Endothelial cell of umbilical vein (primary cell): ENCODE results near the gene BRCA1. TPM values are rescaled to one million over a fixed set of nuclear protein-coding genes. Genes with fewer than 3 reads are reported as not detected.

ENCODE experiments used
- BruUV-seq: library from RNA; stranded (reverse); fragments of 400-500 nt; replicated peaks from 2 replicates; lab custom pipeline; 2021; lab: Mats Ljungman, UMichigan
- CTCF ChIA-PET: fragments of 300-600, 350-600 bp; sonication (Branson Sonifier 250); formaldehyde crosslinking; loops from one replicate; lab custom pipeline; 2021; ENCODE audit warnings: antibody characterized with exemption, inconsistent platforms; lab: Charles Lee
- POLR2A ChIA-PET: fragments of 300-600, 350-600 bp; sonication (Branson Sonifier 250); formaldehyde crosslinking; loops from one replicate; lab custom pipeline; 2021; ENCODE audit warnings: antibody characterized with exemption, inconsistent platforms; lab: Charles Lee
- DNase-seq: peaks from one replicate; pipeline ENCODE4 v3.0.0-alpha.2; 2011; ENCODE audit warnings: low read depth, low spot score
- FAIRE-seq: peaks from 2 replicates; lab custom pipeline; 2011; peaks lifted over from hg19 to GRCh38; lab: Jason Lieb, UNC
- H2AFZ ChIP-seq: 2 replicates; pipeline ENCODE4 v1.6.0; 2012; ENCODE audit warnings: low read depth, low read length, control low read depth, inconsistent platforms
- H3K27ac ChIP-seq: 2 replicates; pipeline ENCODE4 v1.5.1; 2011; ENCODE audit warnings: low read depth, mild to moderate bottlenecking, control low read depth, low read length, moderate library complexity; ENCODE audit not compliant: insufficient read depth
- H3K27me3 ChIP-seq, 2 experiments: 2 replicates each; pipeline versions ENCODE4 v1.6.0 to v1.6.1; 2011; ENCODE audit warnings: low read length in 2 of 2, mixed read lengths in 1 of 2; ENCODE audit not compliant: control insufficient read depth in 2 of 2, insufficient read depth in 2 of 2
- H3K36me3 ChIP-seq, 2 experiments: 2 replicates in 1 of 2; 3 replicates in 1 of 2; pipeline ENCODE4 v1.5.1; 2011; ENCODE audit warnings: low read length in 2 of 2, mild to moderate bottlenecking in 1 of 2, moderate library complexity in 1 of 2; ENCODE audit not compliant: control insufficient read depth in 2 of 2, insufficient read depth in 2 of 2; ENCODE audit errors: extremely low read depth in 1 of 2
- H3K4me1 ChIP-seq: 3 replicates; pipeline ENCODE4 v1.5.1; 2011; ENCODE audit warnings: mild to moderate bottlenecking, low read length; ENCODE audit not compliant: control insufficient read depth, insufficient read depth; ENCODE audit errors: extremely low read depth
- H3K4me2 ChIP-seq: 2 replicates; pipeline ENCODE4 v1.6.1; 2011; ENCODE audit warnings: low read length, control low read depth, mixed read lengths; ENCODE audit not compliant: insufficient read depth
- H3K4me3 ChIP-seq, 3 experiments: fragments of 200-600 bp in 1 of 3; sonication (generic), shearing (Covaris generic) in 1 of 3; replicated peaks in 1 of 3; 2 replicates each; pipeline ENCODE4 v1.5.1; 2011 to 2016; ENCODE audit warnings: control low read depth in 3 of 3, low read length in 3 of 3, mild to moderate bottlenecking in 2 of 3, inconsistent platforms in 1 of 3, low read depth in 1 of 3, moderate library complexity in 1 of 3; ENCODE audit not compliant: insufficient read depth in 1 of 3
- H3K79me2 ChIP-seq: 2 replicates; pipeline ENCODE4 v1.6.0; 2012; ENCODE audit warnings: low read length, inconsistent platforms; ENCODE audit not compliant: control insufficient read depth, insufficient read depth
- H3K9ac ChIP-seq: replicated peaks from 2 replicates; pipeline ENCODE3; 2011; ENCODE audit warnings: low read length, control low read depth; ENCODE audit not compliant: insufficient read depth; ENCODE audit errors: extremely low read depth
- H3K9me1 ChIP-seq: replicated peaks from 3 replicates; pipeline ENCODE4 v1.6.0; 2011; ENCODE audit warnings: mild to moderate bottlenecking, low read length; ENCODE audit not compliant: control insufficient read depth, insufficient read depth; ENCODE audit errors: extremely low read depth
- H3K9me3 ChIP-seq: replicated peaks from 2 replicates; pipeline ENCODE4 v1.5.1; 2012; ENCODE audit warnings: low read length, inconsistent platforms; ENCODE audit not compliant: control insufficient read depth, insufficient read depth
- H4K20me1 ChIP-seq: replicated peaks from 2 replicates; pipeline ENCODE3; 2011; ENCODE audit warnings: mild to moderate bottlenecking, low read length; ENCODE audit not compliant: control insufficient read depth, insufficient read depth; ENCODE audit errors: extremely low read depth
- CTCF ChIP-seq, 2 donors: IDR thresholded peaks; 1 replicate in 1 of 2; 2 replicates in 1 of 2; pipeline ENCODE4 v1.5.1; 2011; ENCODE audit warnings: low read length in 2 of 2, mild to moderate bottlenecking in 2 of 2, moderate library complexity in 2 of 2, control low read depth in 1 of 2, inconsistent platforms in 1 of 2, low read depth in 1 of 2; ENCODE audit not compliant: insufficient read depth in 1 of 2; ENCODE audit errors: extremely low read depth in 1 of 2
- EZH2 ChIP-seq: IDR thresholded peaks from 2 replicates; pipeline ENCODE4 v1.6.1; 2012; ENCODE audit warnings: borderline replicate concordance, low read depth, mild to moderate bottlenecking, moderate library complexity, low read length, inconsistent platforms; ENCODE audit not compliant: severe bottlenecking
- FOS ChIP-seq: IDR thresholded peaks from 2 replicates; pipeline ENCODE4 v1.6.1; 2011; ENCODE audit warnings: mild to moderate bottlenecking, low read length, moderate library complexity, borderline replicate concordance; ENCODE audit not compliant: insufficient read depth
- GATA2 ChIP-seq: IDR thresholded peaks from 2 replicates; pipeline ENCODE4 v1.7.0; 2011; ENCODE audit warnings: low read depth, mild to moderate bottlenecking, moderate library complexity, mixed read lengths, low read length; ENCODE audit not compliant: insufficient read length, insufficient read depth
- JUN ChIP-seq: IDR thresholded peaks from 2 replicates; pipeline ENCODE4 v1.6.1; 2011; ENCODE audit warnings: borderline replicate concordance, low read depth; ENCODE audit not compliant: insufficient read length, insufficient read depth
- MYC ChIP-seq: IDR thresholded peaks from one replicate; pipeline ENCODE4 v1.6.1; 2011; ENCODE audit warnings: mild to moderate bottlenecking, low read depth, low read length
- POLR2A ChIP-seq: IDR thresholded peaks from 2 replicates; pipeline ENCODE4 v1.6.1; 2012; ENCODE audit warnings: low read depth, mild to moderate bottlenecking, control low read depth, low read length
- POLR2AphosphoS5 ChIP-seq: IDR thresholded peaks from 2 replicates; pipeline ENCODE4 v1.6.1; 2012; ENCODE audit warnings: low read depth, mild to moderate bottlenecking, control low read depth, low read length, moderate library complexity; ENCODE audit not compliant: insufficient read depth
- dilution Hi-C: fragments of 300-500 bp; cut with MboI; formaldehyde crosslinking; loops from one replicate; pipeline ENCODE4 v1.15.0; 2019; ENCODE audit warnings: low sequenced_read_pairs; ENCODE audit not compliant: extremely low pct_ligation_motif_present
- intact Hi-C: fragments of 100-400 bp; cut with micrococcal nuclease; formaldehyde crosslinking; loops from one replicate; pipeline ENCODE4 v1.10.0; 2022
- polyA plus RNA-seq, 4 experiments: library from polyadenylated mRNA; depleted of rRNA in 3 of 4; stranded (reverse) in 3 of 4; unstranded in 1 of 4; fragments of >200 nt; gene quantifications; 2 replicates each; pipeline versions ENCODE4 v1.2.1 to v1.2.3, GENCODE V29; 2011 to 2012; ENCODE audit warnings: missing spikeins in 1 of 4
- total RNA-seq: library from RNA; stranded (reverse); gene quantifications from 2 replicates; pipeline ENCODE4 v1.2.3, GENCODE V29; 2021
- TF ChIP-seq, protein P1 (sequence below): IDR thresholded peaks from 2 replicates; pipeline ENCODE4 v1.6.1; 2011; ENCODE audit not compliant: insufficient read depth, insufficient read length

BRCA1 gene
- total and polyA plus RNA-seq, 2 donors (not counting 3 experiments of a cell fraction or from before 2014, with no cell fraction given), result 14.3 to 29.0 TPM

- ChIA-PET POLR2A (no interaction called here), CTCF (interaction anchor here (1.3 kb wide), 1 partner anchor 10 kb away, joined by 6 read pairs; the partner anchor contains the start of gene IFI35)
- Histone ChIP-seq H2AFZ (no peak overlapping the region), H3K27me3 (no peaks in the 10 kb centered on the region), H3K27ac (no peak overlapping the region), H3K9me3 (no peaks in the 10 kb centered on the region), H3K36me3 (peaks cover 3 to 34% of the 10 kb centered on the region in 2 experiments), H3K4me1 (peaks cover 37% of the 10 kb centered on the region), H4K20me1 (no peaks in the 10 kb centered on the region), H3K4me3 (no peak overlapping the region), H3K79me2 (peaks cover 28% of the 10 kb centered on the region), H3K4me2 (no peak overlapping the region), H3K9ac (no peak overlapping the region), H3K9me1 (no peaks in the 10 kb centered on the region)
- no peak for FAIRE-seq
- BruUV-seq, result no TSS peak
- TF ChIP-seq POLR2A (no peak), CTCF (IDR thresholded peaks at IDR 0.05; ENCODE audit: extremely low read depth in 1 of 2, insufficient read depth in 1 of 2, low read depth in 1 of 2, low read length in 2 of 2) (no peak), FOS (no peak), EZH2 (no peak), GATA2 (no peak), MYC (no peak), POLR2AphosphoS5 (no peak), JUN (no peak)
- TF ChIP-seq, protein P1, sequence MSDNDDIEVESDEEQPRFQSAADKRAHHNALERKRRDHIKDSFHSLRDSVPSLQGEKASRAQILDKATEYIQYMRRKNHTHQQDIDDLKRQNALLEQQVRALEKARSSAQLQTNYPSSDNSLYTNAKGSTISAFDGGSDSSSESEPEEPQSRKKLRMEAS, result no peak
- intact Hi-C loops (no loop called here), dilution Hi-C loops (no loop called here)
- no peak for DNase-seq
These were observed 108.9 kb downstream of the BRCA1 start for GRCh38 chr17:43016216-43016615.
